ENCODE results near the gene RYR2.

RYR2 gene

GRCh38 chr1:237789619-237790018 lies 747.6 kb downstream of the RYR2 start:
- H4K20me1 ChIP-seq (ENCODE audit: insufficient read depth, low read length), result no peaks in the 10 kb centered on the region
- H3K4me2 ChIP-seq (ENCODE audit: low read length), result no peak overlapping the region
- H3K27ac ChIP-seq (ENCODE audit: low read depth, low read length, poor library complexity, severe bottlenecking), result no peak overlapping the region
- H3K27me3 ChIP-seq (ENCODE audit: insufficient read depth, low read length), result no peaks in the 10 kb centered on the region
- H3K9me2 ChIP-seq (ENCODE audit: low read depth, low read length), result no peaks in the 10 kb centered on the region
- no peak overlapping the region for H3K9ac ChIP-seq (ENCODE audit: low read length)
- no peaks in the 10 kb centered on the region for H3K36me3 ChIP-seq (ENCODE audit: insufficient read depth, low read length)
- no peaks in the 10 kb centered on the region for H3F3A ChIP-seq (ENCODE audit: insufficient read depth, low read length)
- TF ChIP-seq, protein P1, sequence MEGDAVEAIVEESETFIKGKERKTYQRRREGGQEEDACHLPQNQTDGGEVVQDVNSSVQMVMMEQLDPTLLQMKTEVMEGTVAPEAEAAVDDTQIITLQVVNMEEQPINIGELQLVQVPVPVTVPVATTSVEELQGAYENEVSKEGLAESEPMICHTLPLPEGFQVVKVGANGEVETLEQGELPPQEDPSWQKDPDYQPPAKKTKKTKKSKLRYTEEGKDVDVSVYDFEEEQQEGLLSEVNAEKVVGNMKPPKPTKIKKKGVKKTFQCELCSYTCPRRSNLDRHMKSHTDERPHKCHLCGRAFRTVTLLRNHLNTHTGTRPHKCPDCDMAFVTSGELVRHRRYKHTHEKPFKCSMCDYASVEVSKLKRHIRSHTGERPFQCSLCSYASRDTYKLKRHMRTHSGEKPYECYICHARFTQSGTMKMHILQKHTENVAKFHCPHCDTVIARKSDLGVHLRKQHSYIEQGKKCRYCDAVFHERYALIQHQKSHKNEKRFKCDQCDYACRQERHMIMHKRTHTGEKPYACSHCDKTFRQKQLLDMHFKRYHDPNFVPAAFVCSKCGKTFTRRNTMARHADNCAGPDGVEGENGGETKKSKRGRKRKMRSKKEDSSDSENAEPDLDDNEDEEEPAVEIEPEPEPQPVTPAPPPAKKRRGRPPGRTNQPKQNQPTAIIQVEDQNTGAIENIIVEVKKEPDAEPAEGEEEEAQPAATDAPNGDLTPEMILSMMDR (IDR thresholded peaks at IDR 0.05; ENCODE audit: low read length), result no peak
- no peak for TF ChIP-seq EZH2 (IDR thresholded peaks at IDR 0.05; ENCODE audit: borderline replicate concordance, low read length)
- H3K79me2 ChIP-seq (ENCODE audit: insufficient read depth, low read length), result no peaks in the 10 kb centered on the region
- no peaks in the 10 kb centered on the region for H3K9me3 ChIP-seq (ENCODE audit: low read length)
- H3K4me3 ChIP-seq (ENCODE audit: low read depth, low read length, poor library complexity, severe bottlenecking), result no peak overlapping the region
- no peaks in the 10 kb centered on the region for H3K4me1 ChIP-seq (ENCODE audit: insufficient read depth, low read length, severe bottlenecking)
- H2AFZ ChIP-seq (ENCODE audit: low read length), result no peak overlapping the region

- no peak overlapping the region for H3K27ac ChIP-seq (ENCODE audit: low read depth, low read length, poor library complexity, severe bottlenecking)
- H3K9me2 ChIP-seq (ENCODE audit: low read depth, low read length), result no peaks in the 10 kb centered on the region
- H3K9me3 ChIP-seq (ENCODE audit: low read length), result no peaks in the 10 kb centered on the region
- no peaks in the 10 kb centered on the region for H3K4me1 ChIP-seq (ENCODE audit: insufficient read depth, low read length, severe bottlenecking)
- H3K4me3 ChIP-seq (ENCODE audit: low read depth, low read length, poor library complexity, severe bottlenecking), result no peak overlapping the region
- no peaks in the 10 kb centered on the region for H3K36me3 ChIP-seq (ENCODE audit: insufficient read depth, low read length)
- no peaks in the 10 kb centered on the region for H3K27me3 ChIP-seq (ENCODE audit: insufficient read depth, low read length)
- no peak overlapping the region for H3K9ac ChIP-seq (ENCODE audit: low read length)
- no peaks in the 10 kb centered on the region for H4K20me1 ChIP-seq (ENCODE audit: insufficient read depth, low read length)
- H2AFZ ChIP-seq (ENCODE audit: low read length), result no peak overlapping the region
- H3K79me2 ChIP-seq (ENCODE audit: insufficient read depth, low read length), result no peaks in the 10 kb centered on the region
- H3K4me2 ChIP-seq (ENCODE audit: low read length), result no peak overlapping the region
- TF ChIP-seq, protein P1 (IDR thresholded peaks at IDR 0.05; ENCODE audit: low read length), result no peak
- no peak for TF ChIP-seq EZH2 (IDR thresholded peaks at IDR 0.05; ENCODE audit: borderline replicate concordance, low read length)
- no peaks in the 10 kb centered on the region for H3F3A ChIP-seq (ENCODE audit: insufficient read depth, low read length)
These were observed 749.6 kb downstream of the RYR2 start for GRCh38 chr1:237791592-237791991.

DNA sequence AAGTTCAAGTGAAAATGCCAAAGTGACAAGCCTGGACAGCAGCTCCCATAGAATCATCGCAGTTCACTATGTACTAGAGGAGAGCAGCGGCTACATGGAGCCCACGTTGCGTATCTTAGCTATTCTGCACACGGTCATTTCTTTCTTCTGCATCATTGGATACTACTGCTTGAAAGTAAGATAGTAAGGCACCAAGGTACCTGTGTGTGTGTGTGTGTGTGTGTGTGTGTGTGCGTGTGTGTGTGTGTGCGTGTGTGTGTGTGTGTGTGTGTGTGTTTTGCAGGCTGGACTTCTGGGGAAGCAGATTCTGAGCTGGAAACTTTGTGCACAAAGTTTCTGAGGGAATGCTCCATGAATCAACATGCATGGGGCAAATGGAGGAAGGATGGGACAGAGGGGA lies 750.2 kb downstream of the RYR2 start:
- Histone ChIP-seq H2AFZ (ENCODE audit: low read length) (no peak overlapping the region), H3K27ac (ENCODE audit: low read depth, low read length, poor library complexity, severe bottlenecking) (no peak overlapping the region), H3K9me2 (ENCODE audit: low read depth, low read length) (no peaks in the 10 kb centered on the region), H3K9ac (ENCODE audit: low read length) (no peak overlapping the region), H3K9me3 (ENCODE audit: low read length) (no peaks in the 10 kb centered on the region), H3K27me3 (ENCODE audit: insufficient read depth, low read length) (no peaks in the 10 kb centered on the region), H3K36me3 (ENCODE audit: insufficient read depth, low read length) (no peaks in the 10 kb centered on the region), H3K79me2 (ENCODE audit: insufficient read depth, low read length) (no peaks in the 10 kb centered on the region), H3K4me3 (ENCODE audit: low read depth, low read length, poor library complexity, severe bottlenecking) (no peak overlapping the region), H3F3A (ENCODE audit: insufficient read depth, low read length) (no peaks in the 10 kb centered on the region), H4K20me1 (ENCODE audit: insufficient read depth, low read length) (no peaks in the 10 kb centered on the region), H3K4me2 (ENCODE audit: low read length) (no peak overlapping the region), H3K4me1 (ENCODE audit: insufficient read depth, low read length, severe bottlenecking) (no peaks in the 10 kb centered on the region)
- no peak for TF ChIP-seq EZH2 (IDR thresholded peaks at IDR 0.05; ENCODE audit: borderline replicate concordance, low read length)
- TF ChIP-seq, protein P1 (IDR thresholded peaks at IDR 0.05; ENCODE audit: low read length), result no peak
